ENCODE results near the gene PTPN14. TPM values are rescaled to one million over a fixed set of nuclear protein-coding genes. Genes with fewer than 3 reads are reported as not detected.

Gene PTPN14
- total RNA-seq, 1 experiment from 2014 or later: 37.5 TPM

GRCh38 chr1:214377485-214377884, 173.9 kb downstream of the PTPN14 start:
- H3K4me2 ChIP-seq (ENCODE audit: low read length): no peak overlapping the region
- H3K27ac ChIP-seq (ENCODE audit: low read depth, low read length): no peak overlapping the region
- DNase-seq (ENCODE audit: low read depth, low spot score) (no peak), ATAC-seq (no peak)
- intact Hi-C loops (cut with micrococcal nuclease): no loop called here
- H2AFZ ChIP-seq (ENCODE audit: low read depth, low read length, poor library complexity, severe bottlenecking): no peak overlapping the region
- no peaks in the 10 kb centered on the region for H4K20me1 ChIP-seq (ENCODE audit: insufficient read depth)
- TF ChIP-seq, protein P1, sequence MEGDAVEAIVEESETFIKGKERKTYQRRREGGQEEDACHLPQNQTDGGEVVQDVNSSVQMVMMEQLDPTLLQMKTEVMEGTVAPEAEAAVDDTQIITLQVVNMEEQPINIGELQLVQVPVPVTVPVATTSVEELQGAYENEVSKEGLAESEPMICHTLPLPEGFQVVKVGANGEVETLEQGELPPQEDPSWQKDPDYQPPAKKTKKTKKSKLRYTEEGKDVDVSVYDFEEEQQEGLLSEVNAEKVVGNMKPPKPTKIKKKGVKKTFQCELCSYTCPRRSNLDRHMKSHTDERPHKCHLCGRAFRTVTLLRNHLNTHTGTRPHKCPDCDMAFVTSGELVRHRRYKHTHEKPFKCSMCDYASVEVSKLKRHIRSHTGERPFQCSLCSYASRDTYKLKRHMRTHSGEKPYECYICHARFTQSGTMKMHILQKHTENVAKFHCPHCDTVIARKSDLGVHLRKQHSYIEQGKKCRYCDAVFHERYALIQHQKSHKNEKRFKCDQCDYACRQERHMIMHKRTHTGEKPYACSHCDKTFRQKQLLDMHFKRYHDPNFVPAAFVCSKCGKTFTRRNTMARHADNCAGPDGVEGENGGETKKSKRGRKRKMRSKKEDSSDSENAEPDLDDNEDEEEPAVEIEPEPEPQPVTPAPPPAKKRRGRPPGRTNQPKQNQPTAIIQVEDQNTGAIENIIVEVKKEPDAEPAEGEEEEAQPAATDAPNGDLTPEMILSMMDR (IDR thresholded peaks at IDR 0.05 in 2 of 3, conservative IDR thresholded peaks at IDR 0.05 in 1 of 3; ENCODE audit: borderline replicate concordance in 1 of 3, insufficient read depth in 1 of 3, low read depth in 2 of 3, low read length in 2 of 3): no peak
- TF ChIP-seq FOSL1 (IDR thresholded peaks at IDR 0.05; ENCODE audit: low read depth) (no peak), ATF3 (IDR thresholded peaks at IDR 0.05) (no peak), RAD21 (IDR thresholded peaks at IDR 0.05; ENCODE audit: low read depth) (no peak), REST (IDR thresholded peaks at IDR 0.05; ENCODE audit: low read depth) (no peak), EZH2 (IDR thresholded peaks at IDR 0.05) (no peak), TCF7L2 (IDR thresholded peaks at IDR 0.05; ENCODE audit: borderline replicate concordance, extremely low read depth, insufficient read depth, insufficient read length) (no peak), CEBPB (IDR thresholded peaks at IDR 0.05; ENCODE audit: low read depth) (no peak), ZNF274 (IDR thresholded peaks at IDR 0.05; ENCODE audit: low read depth, low read length) (no peak), ZFX (IDR thresholded peaks at IDR 0.05) (no peak), EGR1 (IDR thresholded peaks at IDR 0.05; ENCODE audit: low read depth) (no peak)
- H3K79me2 ChIP-seq (ENCODE audit: insufficient read depth, low read length): no peaks in the 10 kb centered on the region
- BruUV-seq (replicated peaks): no TSS peak
- H3K9ac ChIP-seq (ENCODE audit: low read length): no peak overlapping the region
- H3K4me3 ChIP-seq (replicated peaks in 1 of 2; ENCODE audit: low read depth in 1 of 2, low read length in 2 of 2): no peak overlapping the region
- no peaks in the 10 kb centered on the region; a peak in 1 of 4 replicates for H3K36me3 ChIP-seq (ENCODE audit: control insufficient read depth in 1 of 2, insufficient read depth in 2 of 2, low read length in 2 of 2)
- POLR2A ChIA-PET: no interaction called here
- H3K9me2 ChIP-seq (ENCODE audit: insufficient read depth): no peaks in the 10 kb centered on the region
- CTCF ChIA-PET: no interaction called here
- H3K4me1 ChIP-seq (ENCODE audit: control insufficient read depth in 1 of 2, insufficient read depth in 2 of 2, low read length in 2 of 2): peaks cover 15 to 24% of the 10 kb centered on the region in 2 experiments
- no peaks in the 10 kb centered on the region for H3K9me3 ChIP-seq (ENCODE audit: control insufficient read depth in 1 of 2, insufficient read depth in 1 of 2, low read depth in 1 of 2, low read length in 2 of 2)
- no peaks in the 10 kb centered on the region for H3K27me3 ChIP-seq (ENCODE audit: insufficient read depth, low read length)
- RAD21 ChIA-PET (ENCODE audit: low non-redundant PET in 1 of 2, low total read pairs in 2 of 2, uncharacterized antibody in 2 of 2, unreplicated experiment in 2 of 2): no interaction called here
